Ovary (tissue), 3 donors: ENCODE measurements around the gene CCDC78.

Experiments used
- CTCF ChIP-seq, 3 donors: fragments of 450-650 bp in 2 of 3; fragments of 200-600 bp in 1 of 3; IDR thresholded peaks; one replicate each; pipeline versions ENCODE4 v1.5.1 to v1.8.0; 2016 to 2022; ENCODE audit warnings: antibody characterized with exemption in 3 of 3, mild to moderate bottlenecking in 1 of 3
- POLR2A ChIP-seq: fragments of 450-650 bp; IDR thresholded peaks from one replicate; pipeline ENCODE4 v1.6.1; 2017; ENCODE audit warnings: antibody characterized with exemption, mild to moderate bottlenecking, moderate library complexity
- donor health status: DM: no; HTN: no; CAD: no.

- TF ChIP-seq CTCF (IDR thresholded peaks at IDR 0.05) (no peak), POLR2A (no peak)
Observed at GRCh38 chr16:705431-706188, 20.6 kb downstream of the CCDC78 start, which contains the start of gene FBXL16.
